HUES64 (cell line): ENCODE results near the gene BHLHA15. TPM values are rescaled to one million over a fixed set of nuclear protein-coding genes. Genes with fewer than 3 reads are reported as not detected.
A peak's percentile ranks its signal among the peaks of the same experiment; 100 is the strongest.

Experiments used
- H3K27ac ChIP-seq: 2 replicates; pipeline ENCODE4 v1.7.0; 2013; ENCODE audit warnings: low read depth, low read length, inconsistent platforms
- H3K27me3 ChIP-seq: 2 replicates; pipeline ENCODE4 v1.6.1; 2013; ENCODE audit warnings: mild to moderate bottlenecking, low read length; ENCODE audit not compliant: insufficient read depth
- H3K36me3 ChIP-seq: 2 replicates; pipeline ENCODE4 v1.6.1; 2013; ENCODE audit warnings: mild to moderate bottlenecking, low read length; ENCODE audit not compliant: insufficient read depth
- H3K4me1 ChIP-seq: 2 replicates; pipeline ENCODE4 v1.6.1; 2013; ENCODE audit warnings: mild to moderate bottlenecking, low read length, moderate library complexity; ENCODE audit not compliant: insufficient read depth
- H3K4me3 ChIP-seq: 2 replicates; pipeline ENCODE4 v1.5.1; 2013; ENCODE audit warnings: mild to moderate bottlenecking, low read length, moderate library complexity
- H3K9ac ChIP-seq: 2 replicates; pipeline ENCODE4 v1.6.1; 2013; ENCODE audit warnings: mild to moderate bottlenecking, low read depth, low read length
- H3K9me3 ChIP-seq: 2 replicates; pipeline ENCODE4 v1.6.1; 2013; ENCODE audit warnings: low read depth, low read length; ENCODE audit not compliant: insufficient read depth
- WGBS: fragments of 150-250, 120-280 bp; methylation state at CpG from one replicate; pipeline ENCODE4 v1.1.7; 2013; ENCODE audit warnings: missing lambda C conversion rate; 5-methylcytosine and 5-hydroxymethylcytosine counted together
- polyA plus RNA-seq, 2 experiments: library from polyadenylated mRNA; stranded (reverse); fragments of 50-300 nt; gene quantifications; one replicate each; pipeline ENCODE4 v1.2.3, GENCODE V29; 2013

The BHLHA15 gene
- 0.30 TPM for polyA plus RNA-seq (2013, experiment 1 of 2)
- 1.6 TPM for polyA plus RNA-seq (2013, experiment 2 of 2)

DNA sequence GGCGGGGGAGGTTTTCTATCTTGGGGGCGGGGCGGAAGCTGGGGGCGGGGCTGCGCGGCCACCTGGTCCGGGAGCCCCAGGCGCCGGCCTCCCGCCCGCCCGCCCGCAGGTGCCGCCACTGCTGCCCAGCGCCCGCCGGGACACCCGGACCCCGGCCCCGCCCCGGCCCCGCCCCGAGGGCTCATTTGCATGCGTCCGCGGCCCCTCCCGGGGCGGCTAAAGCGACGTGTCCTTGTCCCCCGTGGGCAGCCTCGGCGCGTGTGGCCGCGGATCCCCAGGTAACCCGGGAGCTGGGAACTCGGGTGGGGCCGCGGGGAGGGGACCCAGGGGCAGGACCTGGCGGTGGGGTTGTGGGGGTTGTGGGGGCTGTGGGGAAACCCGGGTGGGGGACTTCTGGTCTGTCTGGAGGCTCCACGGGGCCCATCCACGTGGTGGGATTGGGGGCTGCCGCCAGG, at the start of gene BHLHA15:
Gene BHLHA15, plus strand, starts transcription at position 219 of the 455 bp plus-strand sequence. CDS start 871 bp downstream, outside the sequence.
- peak within 1 kb of the TSS; percentile 44 for H3K4me3 ChIP-seq
- H3K36me3 ChIP-seq: peaks cover 13% of the 10 kb centered on the region
- no peaks in the 10 kb centered on the region for H3K27me3 ChIP-seq
- no peak within 1 kb of the TSS for H3K27ac ChIP-seq
- no peaks in the 10 kb centered on the region for H3K4me1 ChIP-seq
- no peak within 1 kb of the TSS for H3K9ac ChIP-seq
- H3K9me3 ChIP-seq: no peaks in the 10 kb centered on the region
- 4% methylated on average over 42 of the region's 45 CpGs for WGBS

DNA sequence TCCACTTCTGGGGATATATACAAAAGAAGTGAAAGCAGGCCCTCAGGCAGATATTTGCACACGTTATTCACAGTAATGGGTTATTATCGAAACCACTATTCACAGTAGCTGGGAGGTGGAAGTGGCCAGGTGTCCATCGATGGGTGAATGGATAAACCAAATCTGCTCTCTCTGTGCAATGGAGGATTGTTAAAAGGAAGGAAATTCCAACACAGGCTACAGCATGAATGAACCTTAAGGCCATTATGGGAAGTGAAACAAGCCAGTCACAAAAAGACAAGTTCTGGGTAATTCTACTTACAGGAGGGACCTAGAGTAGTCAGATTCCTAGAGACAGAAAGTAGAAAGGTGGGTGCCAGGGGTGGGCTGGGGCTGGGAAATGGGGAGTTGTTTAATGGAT, 48.5 kb upstream of the BHLHA15 start:
- Histone ChIP-seq H3K27me3 (no peaks in the 10 kb centered on the region), H3K9ac (no peak overlapping the region), H3K4me3 (no peak overlapping the region), H3K27ac (no peak overlapping the region), H3K4me1 (0 out of 2 replicates have a peak, but pooled peaks cover 2% of the 10 kb centered on the region), H3K36me3 (peaks cover 21% of the 10 kb centered on the region), H3K9me3 (no peaks in the 10 kb centered on the region)
- 96% methylated on average over 3 of the region's 3 CpGs for WGBS

DNA sequence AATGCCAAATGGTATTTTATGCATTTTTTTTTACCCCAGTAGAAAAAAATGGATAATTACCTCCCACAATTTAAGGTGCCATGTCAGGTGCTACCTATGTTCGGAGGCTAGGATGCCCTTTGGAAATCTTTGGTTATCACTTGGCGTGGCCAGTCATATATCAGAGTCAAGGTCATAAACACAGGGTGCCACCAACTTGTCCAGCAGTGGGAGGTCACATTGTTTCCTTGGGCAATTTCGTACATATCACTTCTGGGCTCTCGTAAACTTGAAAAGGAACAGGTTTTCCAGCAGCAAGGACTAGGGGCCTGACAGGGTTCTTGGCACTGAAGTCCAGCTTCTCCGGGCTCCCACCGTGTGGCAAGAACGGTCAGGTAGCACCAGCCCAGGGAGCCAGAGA, 48.0 kb upstream of the BHLHA15 start:
- Histone ChIP-seq H3K9me3 (no peaks in the 10 kb centered on the region), H3K36me3 (peaks cover 18% of the 10 kb centered on the region), H3K27ac (no peak overlapping the region), H3K4me3 (no peak overlapping the region), H3K9ac (no peak overlapping the region), H3K27me3 (no peaks in the 10 kb centered on the region), H3K4me1 (0 out of 2 replicates have a peak, but pooled peaks cover 2% of the 10 kb centered on the region)
- WGBS: 90% methylated on average over 7 of the region's 7 CpGs

DNA sequence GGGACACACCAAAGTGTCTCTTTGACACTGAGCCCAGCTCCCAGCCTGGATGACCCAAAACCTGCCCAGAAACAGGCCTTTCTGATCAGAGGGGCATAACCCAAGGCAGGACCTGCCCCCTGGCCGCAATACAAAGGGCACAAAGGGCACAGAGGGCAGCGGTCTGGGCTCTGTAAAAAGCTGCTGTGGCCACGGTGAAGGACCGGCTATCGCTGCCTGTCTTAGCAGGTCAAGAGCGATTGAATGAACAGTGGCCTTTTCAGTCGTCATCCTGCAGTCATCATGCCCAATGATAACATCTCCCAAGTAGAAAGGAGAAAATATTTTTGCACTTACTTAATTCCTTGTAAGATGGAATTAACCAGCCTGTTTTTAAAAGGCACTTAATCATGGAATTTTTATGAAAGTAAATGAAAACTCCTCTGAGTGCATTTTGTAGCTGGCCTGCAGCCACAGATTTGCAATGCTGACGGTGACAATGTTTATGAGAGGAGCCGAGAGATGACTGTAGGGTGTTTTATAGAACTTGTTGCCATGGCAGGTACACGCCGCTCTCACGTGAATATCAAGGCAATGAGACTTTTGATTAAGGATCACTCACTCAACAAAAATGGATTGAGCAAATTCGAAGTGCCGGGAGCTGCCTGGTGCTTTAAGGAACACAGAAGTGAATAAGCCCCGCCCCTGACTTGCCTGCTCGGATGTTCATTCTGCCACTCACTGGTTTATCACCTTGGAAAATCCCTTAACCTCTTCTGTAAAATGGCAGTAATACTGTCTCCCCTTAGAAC, 47.3 kb upstream of the BHLHA15 start:
- 90% methylated on average over 16 of the region's 16 CpGs for WGBS
- no peaks in the 10 kb centered on the region for H3K27me3 ChIP-seq
- no peak overlapping the region for H3K9ac ChIP-seq
- H3K4me3 ChIP-seq: no peak overlapping the region
- H3K27ac ChIP-seq: no peak overlapping the region
- peaks cover 14% of the 10 kb centered on the region for H3K36me3 ChIP-seq
- H3K9me3 ChIP-seq: no peaks in the 10 kb centered on the region
- 0 out of 2 replicates have a peak, but pooled peaks cover 2% of the 10 kb centered on the region for H3K4me1 ChIP-seq

DNA sequence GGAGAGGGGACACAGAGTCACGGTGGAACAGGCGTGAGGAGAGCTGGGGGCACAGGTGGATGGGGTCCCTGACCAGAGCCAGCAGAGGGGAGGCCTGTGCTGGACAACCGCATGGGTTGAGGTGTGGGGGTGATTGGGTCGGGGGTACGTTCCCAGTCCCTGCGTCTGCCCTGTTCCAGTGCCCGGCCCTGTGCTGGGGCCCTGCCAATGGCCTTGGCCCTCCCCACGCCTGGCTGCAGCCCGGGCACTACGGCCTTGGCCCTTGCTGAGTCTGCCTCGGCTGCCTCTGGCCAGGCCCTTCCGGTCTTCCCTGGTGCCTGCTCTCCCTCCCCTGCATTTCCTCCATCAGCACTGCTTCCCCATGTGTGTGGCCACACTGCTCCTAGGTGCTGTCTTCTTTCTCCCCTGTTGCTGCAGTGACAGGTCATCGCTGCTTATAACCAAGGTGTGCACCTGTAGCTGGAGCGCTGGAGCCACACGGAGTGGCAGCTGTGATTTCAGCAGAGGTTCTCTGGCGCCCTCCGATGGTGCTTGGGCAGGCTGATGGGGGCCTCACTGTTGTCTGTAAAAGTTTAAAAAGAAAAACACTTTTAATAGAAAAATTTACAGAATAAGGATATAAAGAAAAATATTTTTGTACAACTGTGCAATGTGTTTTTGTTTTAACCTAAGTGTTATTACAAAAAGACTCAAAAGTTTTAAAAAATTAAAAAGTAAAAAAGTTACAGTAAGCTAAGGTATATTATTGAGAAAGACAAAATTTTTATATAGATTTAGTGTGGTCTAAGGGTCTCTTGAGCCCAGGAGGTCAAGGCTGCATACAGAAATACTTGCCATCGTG, 45.2 kb upstream of the BHLHA15 start:
- Histone ChIP-seq H3K27ac (no peak overlapping the region), H3K36me3 (no peaks in the 10 kb centered on the region), H3K27me3 (no peaks in the 10 kb centered on the region), H3K4me3 (no peak overlapping the region), H3K9ac (no peak overlapping the region), H3K9me3 (no peaks in the 10 kb centered on the region), H3K4me1 (0 out of 2 replicates have a peak, but pooled peaks cover 2% of the 10 kb centered on the region)
- 74% methylated on average over 18 of the region's 18 CpGs for WGBS

DNA sequence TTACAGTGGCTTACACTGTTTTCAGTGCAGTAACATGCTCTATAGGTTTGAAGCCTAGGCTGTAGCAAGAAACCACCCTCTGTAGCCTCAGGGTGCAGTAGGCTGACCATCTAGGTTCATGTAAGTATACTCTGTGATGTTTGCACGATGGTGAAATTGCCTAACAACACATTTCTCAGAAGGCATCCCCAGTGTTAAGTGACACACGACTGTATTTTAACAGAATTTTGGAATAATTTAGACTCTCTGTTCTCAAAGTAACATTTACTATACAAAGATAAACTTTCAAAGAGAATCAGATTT, 44.6 kb upstream of the BHLHA15 start:
- H3K4me1 ChIP-seq: 0 out of 2 replicates have a peak, but pooled peaks cover 2% of the 10 kb centered on the region
- peaks cover 3% of the 10 kb centered on the region; the same call in 1 of the 2 replicates for H3K36me3 ChIP-seq
- H3K9me3 ChIP-seq: no peaks in the 10 kb centered on the region
- WGBS: 94% methylated on average over 2 of the region's 2 CpGs
- no peak overlapping the region for H3K4me3 ChIP-seq
- no peaks in the 10 kb centered on the region for H3K27me3 ChIP-seq
- H3K9ac ChIP-seq: no peak overlapping the region
- no peak overlapping the region for H3K27ac ChIP-seq

DNA sequence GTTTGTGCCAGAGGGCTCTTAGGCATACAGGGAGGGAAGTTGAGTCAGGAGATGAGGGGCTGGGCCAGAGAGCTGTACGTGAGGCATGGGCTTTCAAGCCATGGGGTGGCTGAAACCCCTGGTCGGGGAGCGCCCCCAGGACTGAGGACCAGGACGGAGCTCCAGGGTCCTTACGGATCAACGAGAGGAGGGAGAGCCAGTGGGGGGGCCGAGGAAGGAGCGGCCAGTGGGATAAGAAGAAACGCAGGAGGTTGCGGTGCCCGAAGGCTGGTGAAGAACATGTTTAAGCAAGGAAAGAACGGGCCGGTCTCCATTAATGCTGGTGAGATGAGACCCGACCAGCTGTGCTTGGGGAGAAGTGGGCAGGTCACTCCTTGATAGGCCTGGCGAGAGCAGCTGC, 43.6 kb upstream of the BHLHA15 start:
- H3K27me3 ChIP-seq: no peaks in the 10 kb centered on the region
- no peaks in the 10 kb centered on the region for H3K9me3 ChIP-seq
- H3K27ac ChIP-seq: no peak overlapping the region
- peaks cover 13% of the 10 kb centered on the region for H3K36me3 ChIP-seq
- 96% methylated on average over 15 of the region's 15 CpGs for WGBS
- no peak overlapping the region for H3K9ac ChIP-seq
- 0 out of 2 replicates have a peak, but pooled peaks cover 2% of the 10 kb centered on the region for H3K4me1 ChIP-seq
- no peak overlapping the region for H3K4me3 ChIP-seq

DNA sequence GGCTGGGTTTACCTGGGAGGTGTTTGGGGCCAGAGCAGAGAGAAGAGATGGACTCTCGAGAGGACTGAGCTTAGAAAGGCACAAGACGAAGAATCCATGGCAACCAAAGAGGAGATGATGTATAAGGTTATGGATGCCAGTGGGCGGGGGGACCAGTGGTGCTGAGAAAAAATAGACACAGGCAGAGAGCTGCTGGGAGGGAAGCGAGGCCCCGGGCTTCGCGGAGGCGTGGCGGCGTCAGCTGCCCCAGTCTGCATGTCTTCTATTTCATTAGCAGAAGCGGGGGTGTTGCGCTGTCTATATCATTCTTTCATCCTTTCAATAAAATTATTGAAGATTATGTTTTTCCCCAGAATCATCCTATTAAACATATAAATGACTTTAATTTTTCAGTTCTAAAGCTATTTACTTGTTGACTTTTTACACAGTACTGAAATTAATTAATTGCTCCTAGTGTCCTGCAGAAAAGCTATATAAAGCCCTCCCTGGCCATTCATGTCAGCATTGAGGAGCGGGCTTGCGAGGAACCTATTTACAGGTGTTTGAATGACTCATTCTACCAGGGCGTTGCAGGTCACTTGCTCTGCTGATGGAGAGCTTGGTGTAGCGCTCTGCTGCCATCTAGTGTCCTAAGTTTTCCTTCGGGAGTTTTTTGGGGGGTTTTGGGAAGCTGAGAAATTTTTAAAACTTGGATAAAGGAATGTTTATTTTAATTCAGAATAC, 42.9 kb upstream of the BHLHA15 start:
- Histone ChIP-seq H3K27me3 (no peaks in the 10 kb centered on the region), H3K36me3 (peaks cover 18% of the 10 kb centered on the region), H3K4me1 (0 out of 2 replicates have a peak, but pooled peaks cover 2% of the 10 kb centered on the region), H3K4me3 (no peak overlapping the region), H3K9me3 (no peaks in the 10 kb centered on the region), H3K27ac (no peak overlapping the region), H3K9ac (no peak overlapping the region)
- 68% methylated on average over 16 of the region's 17 CpGs for WGBS

DNA sequence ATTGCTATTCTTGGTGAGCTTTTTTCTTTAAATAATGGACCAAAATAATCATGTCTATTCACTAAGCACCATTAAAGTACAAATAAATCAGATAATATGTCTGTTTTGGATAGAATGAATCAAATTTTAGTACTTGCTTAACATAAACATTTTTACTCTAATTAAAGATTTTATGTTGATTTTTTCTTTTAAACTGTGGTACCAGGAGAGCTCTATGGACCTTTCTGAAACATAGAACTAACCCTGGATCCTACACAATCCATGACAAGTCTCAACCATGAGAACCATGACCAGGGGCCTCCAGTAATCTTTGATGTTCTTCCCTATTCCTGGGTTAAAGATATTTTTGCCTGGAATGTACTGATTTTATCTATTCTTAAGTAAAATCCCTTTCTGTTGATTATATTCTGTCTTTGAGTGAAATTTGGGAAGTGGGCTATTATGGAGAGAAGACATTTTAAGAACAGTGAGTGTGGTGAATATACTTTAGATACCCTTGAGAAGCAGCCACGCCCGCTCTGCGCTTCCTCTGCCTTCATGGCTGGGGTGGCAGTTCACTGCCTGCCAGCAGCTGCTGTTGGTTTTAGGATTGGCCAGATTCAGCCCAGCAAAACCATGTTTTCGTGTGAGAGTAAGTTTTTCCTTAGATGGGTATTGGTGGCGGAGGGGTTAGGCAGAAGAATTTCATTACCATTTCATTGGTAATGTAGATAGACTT, 42.2 kb upstream of the BHLHA15 start:
- Histone ChIP-seq H3K27me3 (no peaks in the 10 kb centered on the region), H3K9me3 (no peaks in the 10 kb centered on the region), H3K4me3 (no peak overlapping the region), H3K9ac (no peak overlapping the region), H3K27ac (no peak overlapping the region), H3K36me3 (peaks cover 20% of the 10 kb centered on the region), H3K4me1 (0 out of 2 replicates have a peak, but pooled peaks cover 2% of the 10 kb centered on the region)
- 97% methylated on average over 5 of the region's 5 CpGs for WGBS

DNA sequence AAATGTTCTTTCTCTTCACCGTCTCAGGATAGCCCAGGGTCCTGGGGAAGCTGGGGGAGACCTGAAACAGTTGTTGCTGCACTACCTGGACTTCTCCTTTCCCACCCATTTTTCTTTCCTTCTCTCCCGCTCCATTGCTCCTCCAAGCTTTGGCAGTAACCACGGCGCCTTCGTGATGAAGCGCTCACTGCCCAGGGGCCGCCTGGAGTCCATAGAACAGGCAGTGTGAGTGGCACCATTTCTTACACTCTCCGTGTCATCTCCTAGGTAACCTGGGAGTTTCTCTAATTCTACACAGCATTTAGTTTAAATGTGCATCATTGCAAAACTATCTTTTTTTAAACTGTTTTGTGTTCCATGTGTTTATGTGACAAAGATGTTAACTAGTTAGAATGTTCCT, 40.3 kb upstream of the BHLHA15 start:
- WGBS: 96% methylated on average over 8 of the region's 8 CpGs
- H3K4me3 ChIP-seq: no peak overlapping the region
- H3K27ac ChIP-seq: no peak overlapping the region
- peaks cover 39% of the 10 kb centered on the region for H3K36me3 ChIP-seq
- no peak overlapping the region for H3K9ac ChIP-seq
- H3K27me3 ChIP-seq: no peaks in the 10 kb centered on the region
- no peaks in the 10 kb centered on the region for H3K4me1 ChIP-seq
- no peaks in the 10 kb centered on the region for H3K9me3 ChIP-seq
